GM12878 (cell line): ENCODE data around the gene IGF2BP1.

Experiments used
- POLR2A ChIP-seq: IDR thresholded peaks from 2 replicates; pipeline ENCODE4 v1.6.1; 2011; ENCODE audit warnings: low read depth, mild to moderate bottlenecking, low read length
- SIN3A ChIP-seq: IDR thresholded peaks from 2 replicates; pipeline ENCODE4 v1.6.1; 2012; ENCODE audit warnings: low read depth, low read length, improper control_type of control experiment

GRCh38 chr17:49089094-49089493, 91.9 kb downstream of the IGF2BP1 start:
- TF ChIP-seq POLR2A (no peak), SIN3A (no peak)
